Measurements from ENCODE around the gene G6PC2.
"Not testable (repeated sequence)": the region's sequence is repeated elsewhere in the genome, so short reads cannot be mapped to it uniquely, and the experiment has no call there.

The G6PC2 gene

DNA sequence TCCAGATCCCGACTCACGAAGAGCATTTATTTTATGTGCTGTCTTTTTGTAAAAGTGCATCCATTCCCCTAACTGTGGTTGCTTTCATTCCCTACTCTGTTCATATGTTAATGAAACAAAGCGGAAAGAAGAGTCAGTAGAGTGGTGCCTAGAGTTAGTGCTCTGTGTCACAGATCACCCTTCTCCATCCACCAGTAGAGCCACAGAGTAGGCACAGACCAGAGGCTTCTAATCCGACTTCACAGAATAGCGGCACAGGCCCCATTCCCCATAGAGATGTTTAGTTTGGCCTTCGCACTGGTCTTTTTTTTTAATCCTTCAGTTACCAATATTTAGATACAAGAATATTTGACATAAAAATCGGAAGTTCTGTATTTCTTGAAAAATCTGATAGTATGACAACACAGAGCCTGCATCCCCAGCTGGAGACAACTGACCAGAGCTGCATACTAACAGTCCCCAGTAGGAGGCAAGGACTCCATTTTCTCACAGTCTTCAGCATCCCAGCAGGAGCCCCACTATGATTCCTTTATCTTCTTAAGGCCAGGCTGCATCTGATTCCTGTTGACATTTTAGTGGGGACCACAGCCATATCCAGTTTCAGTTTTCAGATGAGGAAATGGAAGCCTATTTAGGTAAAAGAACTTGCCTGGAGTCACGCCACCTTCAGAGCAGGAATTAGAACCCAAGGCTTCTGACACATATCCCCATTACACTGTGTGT lies 7.0 kb downstream of the G6PC2 start:
- no peak for DNase-seq

DNA sequence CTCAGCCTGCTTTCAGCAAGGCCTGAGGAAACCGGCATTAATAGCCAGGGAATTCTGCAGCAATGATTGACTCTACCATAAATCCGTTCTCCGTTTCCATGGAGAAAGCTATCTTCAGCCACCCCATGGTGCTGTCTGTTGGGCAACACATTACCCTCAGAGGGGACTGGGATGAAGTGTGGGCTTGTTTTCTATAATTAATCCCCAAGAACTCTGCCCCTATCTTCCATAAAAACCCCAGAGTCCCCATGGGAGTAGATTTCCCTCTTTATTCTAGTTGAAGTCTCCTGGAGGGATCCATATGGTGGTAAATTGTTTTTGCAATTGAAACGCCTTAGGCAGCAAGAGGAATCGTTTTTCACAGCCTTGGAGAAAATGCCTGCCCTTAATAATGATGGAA lies 9.2 kb downstream of the G6PC2 start:
- no peak for DNase-seq

DNA sequence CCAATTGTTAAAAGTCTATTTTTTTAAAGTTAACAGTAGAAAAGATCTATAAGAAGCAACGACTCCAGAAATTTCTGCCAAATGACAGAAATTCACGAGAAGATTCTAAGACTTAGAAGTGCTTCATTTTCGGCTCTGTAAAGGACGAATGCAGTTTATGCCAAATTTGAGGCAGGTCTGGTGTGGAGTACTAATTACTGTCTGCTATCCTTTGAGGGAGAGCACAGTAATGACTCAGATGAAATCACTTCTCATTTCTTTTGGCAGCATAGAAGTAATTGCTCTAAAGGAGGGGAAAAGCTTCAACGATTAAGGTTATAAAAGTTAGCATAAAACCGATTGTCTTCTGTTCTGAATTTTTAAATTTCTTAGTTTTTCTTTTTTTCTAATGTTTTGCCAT lies 11.4 kb downstream of the G6PC2 start:
- DNase-seq = peak; percentile 21 to 22

DNA sequence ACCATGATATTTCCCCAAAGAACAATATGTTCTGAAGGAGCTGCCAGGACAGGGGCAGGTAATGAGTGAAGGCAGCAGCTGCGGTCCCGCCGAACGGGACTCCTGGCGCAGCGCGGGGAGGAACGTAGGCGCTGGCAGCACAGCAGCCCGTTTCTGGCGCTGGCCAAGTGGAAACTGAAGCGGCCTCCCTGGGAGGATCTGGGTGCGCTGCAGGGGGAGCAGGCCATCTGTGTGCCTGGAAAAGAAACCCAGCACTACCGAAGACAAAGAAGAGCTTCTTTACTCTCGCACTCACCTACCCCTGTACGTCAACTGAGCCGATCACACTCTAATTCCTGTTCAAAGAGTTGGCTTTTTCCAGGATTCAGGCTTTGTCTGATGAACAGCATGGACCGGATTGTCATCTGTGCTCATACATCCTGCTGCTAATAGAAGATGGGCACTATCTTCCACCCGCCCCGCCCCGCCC lies 11.8 kb downstream of the G6PC2 start:
- no peak for DNase-seq

DNA sequence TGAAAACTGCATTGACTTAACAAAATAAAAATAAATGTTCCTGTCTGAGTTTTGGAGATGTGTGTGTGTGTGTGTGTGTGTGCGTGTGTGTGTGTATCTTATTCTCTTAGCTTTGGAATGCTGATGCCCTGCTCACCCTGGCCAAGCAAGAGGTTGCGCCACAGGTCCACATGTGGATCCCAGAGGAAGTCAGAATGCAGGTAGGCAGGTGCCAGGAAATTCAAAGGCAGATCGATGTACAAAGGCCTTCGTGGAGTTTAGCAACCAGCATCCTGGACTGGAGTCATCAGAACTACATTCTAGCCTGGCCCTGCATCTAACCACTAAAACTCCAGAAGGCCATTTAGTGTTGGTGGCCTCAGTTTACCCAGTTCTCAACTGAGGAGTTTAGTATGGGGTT lies 12.4 kb downstream of the G6PC2 start:
- DNase-seq = no peak

DNA sequence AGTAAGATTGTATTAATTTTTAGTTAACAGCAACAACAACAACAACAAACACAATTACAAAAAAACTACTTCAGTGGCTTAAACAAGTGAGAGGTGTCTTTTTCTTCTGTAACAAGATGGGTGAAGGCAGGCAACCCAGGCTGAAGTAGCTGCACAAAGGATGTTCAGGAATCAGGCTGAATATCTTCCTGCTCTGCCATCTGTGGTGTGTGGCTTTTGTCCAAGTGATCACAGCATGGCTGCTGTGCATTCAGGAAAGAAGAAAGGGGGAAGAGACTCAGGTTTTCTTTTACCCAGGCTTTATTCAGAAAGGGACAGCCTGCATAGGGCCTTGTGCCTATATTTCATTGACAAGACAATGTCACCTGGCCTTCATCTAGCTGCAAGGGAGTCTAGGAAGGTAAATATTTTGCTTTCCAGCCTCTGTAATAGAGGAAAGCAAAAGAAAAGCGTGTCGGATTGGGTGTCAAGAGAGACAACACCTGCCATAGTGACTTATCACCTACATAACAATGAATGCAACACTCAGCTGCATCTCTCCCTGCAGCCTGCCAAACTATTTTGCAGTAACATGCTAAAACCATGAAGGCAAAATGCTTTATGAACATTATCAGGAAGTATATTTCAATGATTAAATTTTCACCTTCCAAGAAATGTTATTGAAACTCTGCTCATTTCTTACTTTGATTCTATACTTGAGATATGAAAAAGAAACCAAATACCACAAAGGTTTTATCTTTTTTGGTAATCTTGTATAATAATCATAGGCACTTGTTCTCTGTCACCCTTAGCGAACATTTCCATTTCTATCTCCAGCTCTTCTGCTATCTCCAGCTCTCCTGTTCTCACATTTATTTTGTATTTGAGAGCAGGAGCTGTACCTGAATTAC lies 14.6 kb downstream of the G6PC2 start:
- no peak for DNase-seq

DNA sequence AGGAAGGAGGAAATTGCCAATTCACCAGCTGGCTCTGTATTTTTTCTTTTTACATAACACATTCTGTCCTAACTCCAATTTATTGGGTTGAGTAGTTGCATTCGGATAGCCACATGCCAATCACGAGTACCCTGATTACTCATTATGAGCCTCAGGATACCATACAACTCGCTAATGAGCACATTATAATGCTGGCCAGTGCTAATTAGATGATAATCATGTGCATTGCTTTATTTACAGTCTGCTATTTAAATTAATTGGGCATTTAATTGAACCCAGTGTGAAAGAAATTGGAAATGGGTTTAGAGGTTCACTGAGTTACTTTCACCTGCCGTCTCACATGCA lies 15.2 kb downstream of the G6PC2 start:
- no peak for DNase-seq

DNA sequence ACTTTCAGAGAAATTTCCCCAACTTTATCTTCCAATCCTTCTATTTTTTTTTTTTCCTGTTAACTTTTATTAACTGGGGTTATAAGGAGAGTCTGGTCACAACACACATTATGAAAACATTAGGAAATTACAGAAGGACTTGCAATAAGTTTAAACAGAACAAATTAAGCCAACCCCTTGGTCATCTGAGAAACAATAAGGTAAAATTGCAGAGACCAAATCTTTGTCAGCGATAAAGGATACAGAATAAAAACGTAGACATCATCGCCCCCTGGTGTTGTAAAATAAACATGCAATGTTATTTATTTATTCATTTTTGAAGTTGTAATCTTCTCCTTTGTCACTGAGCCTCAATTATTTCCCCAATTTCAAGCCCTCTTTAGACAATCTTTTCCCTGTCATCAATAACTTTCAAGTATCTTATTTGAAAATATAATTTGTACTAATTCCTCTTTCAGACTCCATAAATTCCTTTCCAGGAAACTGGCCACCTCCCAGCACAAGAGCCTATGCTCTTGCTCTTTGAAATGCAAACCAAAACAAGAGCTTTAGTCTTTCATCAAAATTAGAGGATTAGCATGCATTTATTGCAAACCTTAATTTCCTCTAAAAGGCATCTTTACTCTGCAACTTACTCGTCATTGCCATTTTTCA lies 19.5 kb downstream of the G6PC2 start:
- DNase-seq = peak; percentile 43

DNA sequence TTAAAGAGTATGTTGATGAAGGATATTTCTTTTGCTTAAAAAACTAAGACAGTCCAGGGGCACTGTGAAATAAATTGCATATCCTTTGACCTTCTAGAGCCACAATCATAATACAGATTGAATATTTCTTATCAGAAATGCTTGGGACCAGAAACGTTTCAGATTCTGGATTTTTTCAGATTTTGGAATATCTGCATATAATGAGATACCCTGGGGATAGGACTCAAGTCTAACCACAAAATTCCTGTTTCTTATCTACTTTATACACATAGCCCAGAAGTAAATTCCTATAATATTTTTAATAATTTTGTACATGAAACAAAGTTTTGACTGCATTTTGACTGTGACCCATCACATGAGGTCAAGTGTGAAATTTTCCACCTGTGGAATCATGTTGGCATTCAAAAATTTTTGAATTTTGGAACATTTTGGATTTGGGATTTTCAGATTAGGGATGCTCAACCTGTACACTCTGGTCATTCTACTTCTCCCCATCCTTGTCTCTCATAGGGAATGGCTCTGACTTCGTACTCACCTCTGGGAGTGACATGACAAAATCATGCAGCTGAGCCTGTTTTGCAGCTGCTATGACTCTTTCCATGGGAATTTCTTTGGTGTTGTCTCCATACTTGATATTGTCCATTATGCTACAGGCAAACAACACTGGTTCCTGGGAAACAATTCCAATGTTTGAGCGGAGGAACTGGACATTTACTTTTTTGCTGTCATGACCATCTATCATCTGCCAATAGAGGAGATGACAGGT lies 25.7 kb downstream of the G6PC2 start:
- DNase-seq = no peak

DNA sequence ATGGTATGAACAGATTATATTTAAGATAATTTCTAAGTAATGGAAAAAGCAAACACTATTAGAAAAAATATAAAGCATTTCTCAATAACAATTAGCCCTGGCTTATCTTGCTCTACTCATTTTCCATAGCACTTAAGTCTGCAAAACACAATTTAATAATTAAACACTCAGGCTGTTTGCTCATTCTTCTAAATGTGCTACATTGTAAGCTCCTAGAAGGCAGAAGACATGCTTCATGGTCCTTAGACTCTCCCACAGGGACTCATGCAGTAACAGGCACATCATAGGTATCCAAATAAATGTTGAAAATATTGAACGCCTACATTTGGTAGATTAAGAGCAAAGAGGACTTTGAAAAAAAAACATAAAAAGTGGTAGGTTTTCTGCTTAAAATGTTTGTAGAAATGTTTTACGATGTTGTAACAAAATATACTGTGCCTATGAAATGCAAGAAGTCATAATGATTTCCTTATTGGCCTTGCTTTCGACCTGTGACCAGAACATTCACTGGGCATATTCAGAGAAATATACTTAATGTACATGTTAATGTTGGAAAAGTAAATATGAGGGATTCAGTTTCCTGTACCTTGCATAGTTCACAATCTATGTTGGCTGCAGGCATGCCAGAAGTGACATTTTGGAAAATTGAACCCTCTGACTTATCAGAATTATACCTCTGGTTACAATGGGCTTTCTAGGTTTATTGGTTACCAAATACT lies 27.2 kb downstream of the G6PC2 start:
- DNase-seq = no peak

DNA sequence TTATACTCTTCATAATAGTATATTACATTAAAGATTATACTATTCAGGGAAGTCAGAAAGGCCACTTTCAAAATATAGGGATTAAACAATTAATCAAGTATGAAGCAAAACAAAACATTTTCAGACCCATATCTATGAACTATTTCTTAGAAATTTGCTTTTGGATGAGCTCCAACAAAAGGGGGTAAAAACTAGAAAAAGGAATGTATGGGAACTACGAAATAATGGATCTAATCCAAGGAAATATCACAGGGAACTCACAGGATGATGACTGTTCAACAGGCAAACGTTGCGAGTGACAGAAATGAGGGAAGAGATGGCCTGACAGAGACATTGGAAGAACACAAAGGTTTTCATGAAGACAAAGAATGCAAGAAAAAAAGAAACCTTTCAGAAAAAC lies 27.9 kb downstream of the G6PC2 start:
- DNase-seq = no peak

DNA sequence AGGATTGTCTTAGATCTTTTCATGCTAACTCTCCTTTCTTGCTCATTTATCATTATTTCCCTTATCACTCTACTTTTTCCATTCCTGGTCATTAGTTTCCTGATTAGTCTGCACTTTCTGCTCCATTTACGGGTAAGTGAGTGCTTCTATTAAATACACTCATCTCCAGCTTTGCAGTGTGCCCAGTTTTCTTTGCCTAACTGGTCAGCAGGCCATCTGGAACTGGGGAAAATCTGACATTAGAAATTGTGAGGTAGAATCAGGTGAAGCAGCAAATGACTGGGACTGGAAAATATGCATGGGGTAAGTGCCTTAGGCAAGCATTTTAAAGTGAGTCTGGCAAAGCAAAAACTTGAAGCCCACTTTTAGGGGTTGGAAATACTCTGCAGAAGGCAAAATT lies 29.2 kb downstream of the G6PC2 start:
- DNase-seq = no peak

DNA sequence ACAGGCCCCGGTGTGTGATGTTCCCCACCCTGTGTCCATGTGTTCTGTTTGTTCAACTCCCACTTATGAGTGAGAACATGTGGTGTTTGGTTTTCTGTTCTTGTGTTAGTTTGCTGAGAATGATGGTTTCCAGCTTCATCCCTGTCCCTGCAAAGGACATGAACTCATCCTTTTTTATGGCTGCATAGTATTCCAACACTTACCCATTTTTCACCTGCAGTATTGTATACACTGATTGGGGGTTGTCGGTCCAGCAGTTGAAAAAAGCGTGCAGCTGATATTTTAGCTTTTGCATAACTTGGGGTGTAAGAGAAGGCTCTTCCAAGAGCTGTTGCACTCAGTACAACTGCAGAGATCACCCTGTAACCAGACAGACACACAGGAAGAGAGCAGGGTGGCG lies 31.1 kb downstream of the G6PC2 start:
- DNase-seq = not testable (repeated sequence)

DNA sequence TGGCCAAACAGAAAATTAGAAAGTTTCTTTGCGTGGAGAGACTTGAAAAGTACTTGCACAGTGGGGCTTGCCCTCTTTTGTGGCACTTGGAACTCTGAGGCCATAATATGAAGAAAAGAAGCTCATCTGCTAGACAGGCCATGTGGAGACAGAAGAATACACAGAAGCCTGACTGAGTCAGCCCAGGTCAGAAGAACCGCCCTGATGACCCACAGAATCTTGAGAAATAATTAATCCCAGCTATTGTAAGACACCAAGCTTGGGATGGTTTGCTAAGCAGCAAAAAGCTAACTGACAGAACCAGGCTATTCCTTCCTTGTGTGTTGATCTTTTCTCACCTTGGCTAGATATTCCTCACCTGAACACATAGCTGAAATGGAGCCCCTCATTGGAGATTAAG lies 33.7 kb downstream of the G6PC2 start:
- no peak for DNase-seq

DNA sequence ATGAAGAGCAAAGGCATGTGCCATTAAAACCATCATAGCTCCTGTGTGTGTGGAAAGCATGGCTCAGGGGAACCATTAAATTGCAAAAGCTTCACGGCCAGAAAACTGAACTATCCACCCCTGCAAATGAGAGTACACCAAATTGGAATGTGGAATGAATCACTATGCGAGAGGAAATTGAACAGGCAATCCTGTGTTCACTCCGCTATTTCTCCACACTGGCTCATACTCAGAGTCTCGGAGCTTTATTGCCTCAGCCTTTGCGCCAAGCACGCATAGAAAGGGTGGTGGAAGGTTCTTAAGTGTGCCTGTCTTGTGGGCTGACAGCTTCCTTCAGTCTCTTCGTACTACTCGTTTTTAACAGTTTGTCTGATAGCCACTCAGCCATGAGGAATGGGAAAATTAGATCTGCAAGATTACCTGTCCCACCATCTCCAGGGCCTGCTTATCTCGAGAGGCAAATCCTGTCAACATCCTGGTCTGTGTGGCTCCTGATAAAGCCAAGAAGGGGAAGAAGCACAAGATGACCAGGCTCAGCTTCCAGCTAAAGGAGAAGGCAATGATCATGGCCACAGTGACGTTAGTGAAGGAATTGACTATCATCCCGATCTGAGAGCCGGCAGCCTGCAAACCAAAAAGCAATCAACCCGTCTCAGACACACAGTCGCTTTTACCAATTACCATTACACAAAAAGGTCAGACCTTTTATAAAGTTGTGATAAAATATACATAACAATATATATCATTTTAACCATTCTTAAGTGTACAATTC lies 34.9 kb downstream of the G6PC2 start:
- DNase-seq = no peak

DNA sequence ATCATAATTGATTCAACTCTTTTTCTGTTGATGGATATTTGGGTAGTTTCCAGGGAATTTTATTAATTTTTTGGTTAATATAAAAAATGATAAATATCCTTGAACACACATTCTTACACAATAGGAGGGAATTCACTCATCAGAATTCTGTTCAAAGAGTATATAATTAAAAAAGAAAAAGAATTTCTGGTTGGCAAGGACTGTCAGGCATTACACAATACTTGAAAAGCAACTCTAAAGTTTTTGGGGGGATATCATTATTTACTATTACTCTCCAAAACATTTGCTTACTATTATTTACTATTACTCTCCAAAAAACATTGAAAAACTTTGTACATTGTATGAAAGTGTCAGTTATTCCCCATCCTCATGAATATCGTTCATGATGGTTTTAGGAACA lies 38.0 kb downstream of the G6PC2 start:
- no peak for DNase-seq

DNA sequence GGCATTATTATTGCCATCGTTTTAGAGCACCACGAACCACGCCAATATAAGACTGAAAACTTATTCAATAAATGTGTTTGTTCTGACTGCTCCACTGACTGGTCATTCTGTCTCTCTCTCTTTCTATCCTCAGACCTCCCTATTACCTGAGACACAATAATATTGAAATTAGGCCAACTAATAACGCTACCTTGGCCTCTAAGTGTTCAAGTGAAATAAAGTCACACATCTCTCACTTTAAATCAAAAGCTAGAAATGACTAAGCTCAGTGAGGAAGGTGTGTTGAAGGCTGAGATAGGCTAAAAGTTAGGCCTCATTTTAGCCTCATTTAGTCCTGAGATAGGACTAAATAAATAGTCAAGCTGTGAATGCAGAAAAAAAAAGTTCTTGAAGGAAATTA lies 38.8 kb downstream of the G6PC2 start:
- DNase-seq = no peak

DNA sequence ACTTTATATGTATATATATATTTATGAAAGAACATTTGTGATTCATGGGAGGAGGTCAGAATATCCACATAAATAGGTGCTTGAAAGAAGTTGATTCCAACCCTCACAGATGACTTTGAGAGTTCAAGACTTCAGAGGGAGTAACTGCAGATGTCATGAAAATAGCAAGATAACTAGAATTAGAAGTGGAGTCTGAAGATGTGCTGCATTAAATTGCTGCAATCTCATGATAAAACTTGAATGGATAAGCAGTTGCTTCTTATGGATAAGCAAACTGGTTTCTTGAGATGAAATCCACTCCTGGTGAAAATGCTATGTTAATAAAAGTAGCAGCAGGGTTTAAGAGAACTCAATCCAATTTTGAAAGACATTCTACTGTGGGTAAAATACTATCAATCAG lies 40.2 kb downstream of the G6PC2 start:
- DNase-seq = no peak

DNA sequence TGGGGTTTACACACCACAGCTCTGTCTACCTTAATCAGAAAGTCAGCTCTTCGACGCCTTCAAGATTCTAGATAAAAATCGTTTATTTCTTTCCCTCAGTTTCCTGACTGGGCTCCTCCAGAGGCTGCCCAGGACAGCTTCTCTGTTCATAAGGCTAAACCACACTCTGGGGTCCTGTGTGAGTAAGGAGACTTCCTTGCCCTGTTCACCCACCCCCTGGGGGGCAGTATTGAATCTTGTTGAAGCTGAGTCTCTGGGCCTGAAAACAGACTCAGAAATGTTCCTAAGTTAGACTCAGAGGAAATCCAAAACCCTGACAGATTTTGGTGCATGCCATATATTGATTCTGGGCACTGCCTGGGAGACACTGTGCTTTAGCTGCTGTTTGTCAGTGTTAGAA lies 43.0 kb downstream of the G6PC2 start:
- DNase-seq = no peak

DNA sequence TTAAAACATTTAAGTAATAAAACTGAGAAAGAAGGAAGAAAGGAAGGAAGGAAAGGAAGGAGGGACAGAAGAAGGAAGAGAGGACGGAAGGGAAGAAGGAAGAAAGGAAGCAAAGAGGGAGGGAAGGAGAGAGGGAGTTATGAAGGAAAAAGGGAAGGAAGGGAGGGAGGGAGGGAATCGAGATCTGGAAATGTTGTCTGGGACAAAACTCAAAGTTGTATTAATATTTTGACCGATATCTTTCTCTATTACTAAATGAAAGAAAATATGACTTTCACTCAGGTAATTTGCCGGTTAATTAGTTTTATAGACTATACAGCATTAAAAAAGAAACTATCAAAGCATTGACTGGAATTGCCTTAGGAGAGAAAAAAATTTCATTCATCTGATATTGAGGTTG lies 44.4 kb downstream of the G6PC2 start:
- DNase-seq = no peak

DNA sequence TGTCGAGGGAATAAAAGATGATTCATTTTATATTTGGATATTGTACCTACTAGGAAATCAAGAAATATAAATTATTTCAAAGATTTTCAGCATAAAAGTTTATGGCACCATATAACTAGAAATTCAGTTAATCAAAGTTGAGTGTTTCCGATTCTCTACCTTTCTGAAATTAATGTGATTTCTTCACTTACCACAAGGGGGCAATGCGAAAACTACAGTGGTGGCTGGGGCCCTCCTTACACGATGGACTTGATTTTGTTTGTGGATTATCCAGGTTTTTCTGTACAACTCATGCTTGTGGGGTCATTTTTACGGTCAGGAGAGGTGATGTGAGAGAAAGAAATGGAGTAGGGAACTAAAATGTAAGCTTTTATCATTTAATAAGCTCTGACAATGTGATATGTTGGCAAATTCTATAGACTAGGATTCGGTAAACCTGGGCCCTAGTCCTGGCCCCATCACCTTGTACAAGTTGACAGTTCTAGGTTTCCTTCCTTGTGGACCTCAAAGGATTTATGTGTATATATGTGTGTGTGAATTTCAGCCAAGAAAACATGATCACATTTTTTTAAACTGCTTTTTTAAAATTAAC lies 47.6 kb downstream of the G6PC2 start:
- DNase-seq = peak; percentile 11 to 24

Measured in AML-193 (cell line).